Measurements from ENCODE around the gene LLGL2. TPM values are rescaled to one million over a fixed set of nuclear protein-coding genes. Genes with fewer than 3 reads are reported as not detected.

Gene LLGL2
- total RNA-seq, 1 experiment from 2014 or later: 156 TPM

GRCh38 chr17:75589012-75589918 lies 63.8 kb downstream of the LLGL2 start:
- no peaks in the 10 kb centered on the region for H3K27me3 ChIP-seq (ENCODE audit: insufficient read depth, low read depth)
- no peaks in the 10 kb centered on the region for H4K20me1 ChIP-seq (ENCODE audit: insufficient read depth)
- TF ChIP-seq CTCF (conservative IDR thresholded peaks at IDR 0.05): no peak; the same call in 1 of the 2 replicates
- TF ChIP-seq EZH2 (IDR thresholded peaks at IDR 0.05; ENCODE audit: low read depth): no peak
- peak; percentile 51 to 93 for DNase-seq
- no peaks in the 10 kb centered on the region for H3K9me3 ChIP-seq (ENCODE audit: insufficient read depth, low read depth)
- POLR2A ChIA-PET (ENCODE audit: unreplicated experiment): no interaction called here
- peaks cover 11% of the 10 kb centered on the region; the same call in 1 of the 2 replicates for H3F3A ChIP-seq (ENCODE audit: insufficient read depth, low read depth)
- H3K79me2 ChIP-seq (ENCODE audit: low read depth): no peaks in the 10 kb centered on the region
- no peak overlapping the region for H3K27ac ChIP-seq
- BruUV-seq (replicated peaks): no TSS peak
- H3K4me2 ChIP-seq: peak overlapping the region; percentile 85
- H2AFZ ChIP-seq: peak overlapping the region; percentile 84
- H3K4me3 ChIP-seq: peak overlapping the region; percentile 61
- CTCF ChIA-PET: interaction anchor here (0.7 to 1.4 kb wide), 2 partner anchors 12 to 84 kb away, joined by 3 to 10 read pairs; no protein-coding TSS in a partner anchor
- intact Hi-C loops (cut with micrococcal nuclease; ENCODE audit: unreplicated experiment): loop anchor here (1.0 to 5.0 kb wide), 3 partner anchors 42 to 73 kb away; partner anchors contain the start of genes LLGL2 and TSEN54
- H3K36me3 ChIP-seq (ENCODE audit: low read depth): no peaks in the 10 kb centered on the region
- H3K4me1 ChIP-seq (replicated peaks; ENCODE audit: insufficient read depth): no peaks in the 10 kb centered on the region
- H3K9me2 ChIP-seq (ENCODE audit: insufficient read depth): no peaks in the 10 kb centered on the region

- Histone ChIP-seq H3K27ac (no peak overlapping the region), H3K9me3 (ENCODE audit: insufficient read depth, low read depth) (no peaks in the 10 kb centered on the region), H3K9me2 (ENCODE audit: insufficient read depth) (no peaks in the 10 kb centered on the region), H3F3A (ENCODE audit: insufficient read depth, low read depth) (peaks cover 11% of the 10 kb centered on the region; the same call in 1 of the 2 replicates), H3K36me3 (ENCODE audit: low read depth) (no peaks in the 10 kb centered on the region), H3K4me1 (replicated peaks; ENCODE audit: insufficient read depth) (no peaks in the 10 kb centered on the region), H2AFZ (no peak overlapping the region; the same call in 1 of the 2 replicates), H3K79me2 (ENCODE audit: low read depth) (no peaks in the 10 kb centered on the region), H3K4me3 (peak overlapping the region; percentile 61), H4K20me1 (ENCODE audit: insufficient read depth) (no peaks in the 10 kb centered on the region), H3K27me3 (ENCODE audit: insufficient read depth, low read depth) (no peaks in the 10 kb centered on the region), H3K4me2 (peak overlapping the region; percentile 85)
- ChIA-PET POLR2A (ENCODE audit: unreplicated experiment) (no interaction called here), CTCF (interaction anchor here (0.5 to 1.4 kb wide), 3 partner anchors 11 to 83 kb away, joined by 3 to 10 read pairs (median 8); no protein-coding TSS in a partner anchor)
- TF ChIP-seq CTCF (conservative IDR thresholded peaks at IDR 0.05) (no peak), EZH2 (IDR thresholded peaks at IDR 0.05; ENCODE audit: low read depth) (no peak)
- BruUV-seq (replicated peaks): no TSS peak
- intact Hi-C loops (cut with micrococcal nuclease; ENCODE audit: unreplicated experiment): loop anchor here (1.0 to 5.0 kb wide), 3 partner anchors 43 to 74 kb away; partner anchors contain the start of genes LLGL2 and TSEN54
- DNase-seq: peak in 1 of 2 experiments; percentile 22
These were observed 64.4 kb downstream of the LLGL2 start for GRCh38 chr17:75589919-75590303.

- no TSS peak for BruUV-seq (replicated peaks)
- POLR2A ChIA-PET (ENCODE audit: unreplicated experiment): interaction anchor here (0.7 kb wide), 1 partner anchor 9 kb away, joined by 3 read pairs; no protein-coding TSS in a partner anchor
These were observed 64.8 kb downstream of the LLGL2 start for GRCh38 chr17:75590314-75590761.

More at GRCh38 chr17:75590314-75590761, 64.8 kb downstream of the LLGL2 start:
- Histone ChIP-seq H3K36me3 (ENCODE audit: low read depth) (no peaks in the 10 kb centered on the region), H3K4me1 (replicated peaks; ENCODE audit: insufficient read depth) (no peaks in the 10 kb centered on the region), H3F3A (ENCODE audit: insufficient read depth, low read depth) (peaks cover 11% of the 10 kb centered on the region; the same call in 1 of the 2 replicates), H3K4me3 (no peak overlapping the region), H3K79me2 (ENCODE audit: low read depth) (no peaks in the 10 kb centered on the region), H4K20me1 (ENCODE audit: insufficient read depth) (no peaks in the 10 kb centered on the region), H2AFZ (no peak overlapping the region), H3K9me2 (ENCODE audit: insufficient read depth) (no peaks in the 10 kb centered on the region), H3K9me3 (ENCODE audit: insufficient read depth, low read depth) (no peaks in the 10 kb centered on the region), H3K27ac (no peak overlapping the region), H3K4me2 (no peak overlapping the region), H3K27me3 (ENCODE audit: insufficient read depth, low read depth) (no peaks in the 10 kb centered on the region)
- CTCF ChIA-PET: interaction anchor here (0.5 to 1.4 kb wide), 2 partner anchors 11 kb away, joined by 8 to 10 read pairs; no protein-coding TSS in a partner anchor
- intact Hi-C loops (cut with micrococcal nuclease; ENCODE audit: unreplicated experiment): no loop called here
- TF ChIP-seq CTCF (conservative IDR thresholded peaks at IDR 0.05) (no peak), EZH2 (IDR thresholded peaks at IDR 0.05; ENCODE audit: low read depth) (no peak)
- no peak for DNase-seq

Data from PC-9 (cell line).